Activated CD8-positive, alpha-beta memory T cell treated with anti-CD3 and anti-CD28 coated beads for 4 hours (primary cell): ENCODE data around the gene SRGAP1.

Experiments
- DNase-seq, 2 donors: peaks; one replicate each; pipeline ENCODE4 v3.0.0-alpha.2; 2020; ENCODE audit warnings: low read depth in 2 of 2

Gene SRGAP1

DNA sequence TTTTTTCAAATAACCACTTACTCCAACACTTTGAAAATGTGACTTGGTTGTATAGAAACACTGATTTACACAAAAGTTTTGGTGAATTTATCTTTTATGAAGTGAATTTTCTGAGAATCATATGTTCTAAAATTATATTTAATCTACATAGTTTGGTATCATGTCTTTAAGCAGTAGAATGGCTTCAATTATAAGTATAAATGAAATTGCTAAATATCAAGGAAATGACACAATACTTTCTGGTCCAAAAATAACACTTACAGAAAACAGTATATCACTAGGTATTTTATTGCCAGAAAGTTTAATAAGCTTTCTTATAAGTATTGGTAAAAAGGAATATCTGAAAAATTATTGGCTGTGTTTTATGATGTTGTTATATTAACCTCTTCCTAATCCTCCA, 90.9 kb downstream of the SRGAP1 start:
- DNase-seq = no peak

DNA sequence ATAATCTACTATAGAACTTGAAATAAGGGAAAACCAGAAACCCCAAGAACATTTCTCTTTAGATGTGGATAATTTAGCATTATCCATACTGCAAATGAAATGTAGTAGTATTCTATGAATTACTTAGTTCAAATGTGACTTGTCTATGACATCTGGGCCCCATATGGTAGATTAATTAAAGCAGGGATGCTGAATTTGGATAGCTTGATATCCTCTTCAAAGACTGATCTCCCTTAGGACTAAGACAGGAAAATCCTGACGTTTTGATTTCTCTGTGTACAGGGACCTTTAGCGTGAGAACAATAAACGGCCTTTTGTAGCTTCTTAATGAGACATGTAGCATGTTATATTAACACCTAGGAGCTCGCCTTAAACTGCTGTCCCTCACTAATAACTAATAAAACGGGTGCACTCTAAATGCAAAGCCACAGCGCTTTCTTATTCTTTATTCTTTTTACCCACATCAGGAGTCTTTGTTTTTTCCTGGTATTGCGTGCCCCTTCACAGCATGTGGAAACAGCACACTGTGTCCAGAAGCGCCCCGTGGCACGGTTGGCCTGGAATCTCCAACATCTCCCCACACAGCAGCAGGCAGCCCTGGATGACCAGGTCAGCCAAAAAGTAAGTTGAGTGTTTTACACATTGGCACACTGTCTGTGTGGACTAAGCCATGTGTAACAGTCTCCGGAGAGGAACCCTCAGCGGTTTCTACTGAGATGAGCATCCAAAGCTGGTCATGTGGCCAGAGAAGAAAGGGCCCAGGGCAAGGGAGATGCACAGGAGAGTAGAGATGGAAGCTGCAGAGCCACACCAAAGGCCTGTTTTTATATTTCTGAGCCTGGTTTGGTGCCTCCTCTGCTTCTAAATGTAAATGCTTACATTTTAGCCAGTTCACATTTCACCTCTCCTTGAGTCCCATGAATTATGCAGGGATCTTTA, 93.1 kb downstream of the SRGAP1 start:
- DNase-seq = no peak

- DNase-seq = no peak
Observed at GRCh38 chr12:63940310-63941005, 96.0 kb downstream of the SRGAP1 start.

- no peak for DNase-seq
Observed at GRCh38 chr12:63941166-63941800, 96.8 kb downstream of the SRGAP1 start.

DNA sequence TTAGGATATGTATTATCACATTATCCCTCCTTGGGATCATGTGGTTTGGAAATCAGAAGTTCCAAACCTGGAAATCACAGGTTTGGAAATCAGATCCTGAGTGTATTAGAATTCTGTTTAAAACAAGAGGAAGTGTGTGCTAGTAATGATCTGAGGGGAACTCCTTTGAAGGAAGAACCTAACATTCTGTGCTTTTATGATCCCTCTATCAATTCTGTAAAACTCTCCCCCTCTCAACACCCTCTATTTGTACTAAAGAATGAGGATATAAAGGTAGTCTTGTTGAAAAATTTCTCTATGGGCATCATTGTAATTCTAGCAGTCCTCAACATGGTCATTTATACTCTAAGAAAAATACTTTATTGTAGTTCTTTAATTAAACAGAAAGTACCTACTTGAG, 97.4 kb downstream of the SRGAP1 start:
- no peak for DNase-seq

- no peak for DNase-seq
Observed at GRCh38 chr12:63942464-63943241, 98.2 kb downstream of the SRGAP1 start.

DNA sequence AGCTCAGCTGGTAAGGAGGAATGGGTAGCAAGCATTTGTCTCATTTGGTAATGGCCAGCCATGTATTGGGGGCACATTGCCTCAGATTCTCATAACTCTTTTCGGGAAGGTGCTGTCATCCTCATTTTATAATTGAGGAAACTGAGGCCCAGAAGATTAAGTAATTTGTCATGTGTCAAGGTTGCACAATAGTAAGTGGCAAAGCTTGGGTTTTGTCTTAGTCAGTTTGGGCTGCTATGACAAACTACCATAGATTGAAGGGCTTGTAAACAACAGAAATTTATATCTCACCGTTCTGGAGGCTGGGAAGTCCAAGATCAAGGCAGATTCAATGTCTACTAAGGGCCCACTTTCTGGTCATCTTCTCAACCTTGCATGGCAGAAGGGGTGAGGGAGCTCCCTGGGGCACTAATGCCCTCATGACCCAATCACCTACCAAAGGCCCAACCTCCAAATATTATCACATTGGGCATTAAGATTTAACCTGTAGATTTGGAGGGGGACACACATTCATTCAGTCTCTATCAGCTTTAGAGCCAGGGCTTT, 99.6 kb downstream of the SRGAP1 start:
- DNase-seq = no peak

DNA sequence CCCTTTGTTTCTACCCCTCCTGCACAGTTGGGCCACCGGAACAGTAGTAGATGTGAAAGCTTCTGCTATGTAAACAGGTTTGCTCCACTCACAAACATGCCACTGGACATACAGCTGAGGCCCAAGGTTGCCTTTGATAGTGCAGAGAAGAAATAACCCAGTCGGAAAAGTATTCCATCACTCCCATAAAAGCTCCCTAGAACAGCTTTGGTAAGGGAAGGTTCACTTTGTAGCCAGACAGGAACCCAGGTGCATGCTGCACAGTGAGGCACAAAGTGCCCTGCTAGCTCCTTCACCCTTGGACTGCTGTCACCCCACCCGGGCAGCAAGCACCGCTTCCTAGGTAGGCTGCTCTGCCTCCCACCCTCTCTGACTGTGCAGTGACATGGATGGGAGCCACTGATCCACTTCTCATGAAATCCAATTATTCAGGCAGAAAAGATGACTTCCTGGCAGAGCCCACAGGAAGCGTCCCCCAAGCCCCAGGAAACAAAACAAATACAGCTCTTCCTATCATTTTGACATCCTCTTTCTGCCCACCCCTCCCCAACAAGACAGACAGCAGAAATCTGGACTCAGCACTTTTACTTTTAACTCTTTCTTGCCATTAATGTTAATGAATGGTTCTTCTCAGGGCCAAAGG, 100.2 kb downstream of the SRGAP1 start:
- no peak for DNase-seq

DNA sequence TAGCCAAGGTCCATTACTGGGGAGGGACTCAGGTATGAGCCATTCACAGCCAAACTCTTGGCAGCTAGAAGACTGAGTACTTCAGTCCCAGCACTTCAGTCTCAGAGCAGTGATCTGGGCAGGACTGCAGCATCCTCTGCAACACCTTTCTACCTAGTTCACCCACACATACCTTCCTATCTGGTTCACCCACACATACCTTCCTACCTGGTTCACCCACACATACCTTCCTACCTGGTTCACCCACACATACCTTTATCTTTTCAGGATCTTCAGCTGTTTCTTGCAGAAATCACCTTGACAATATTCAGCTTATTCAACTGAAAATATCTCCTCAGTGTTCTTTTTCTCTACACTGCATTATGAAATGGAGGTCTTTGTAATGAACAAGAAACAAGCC, 101.3 kb downstream of the SRGAP1 start:
- DNase-seq = no peak

DNA sequence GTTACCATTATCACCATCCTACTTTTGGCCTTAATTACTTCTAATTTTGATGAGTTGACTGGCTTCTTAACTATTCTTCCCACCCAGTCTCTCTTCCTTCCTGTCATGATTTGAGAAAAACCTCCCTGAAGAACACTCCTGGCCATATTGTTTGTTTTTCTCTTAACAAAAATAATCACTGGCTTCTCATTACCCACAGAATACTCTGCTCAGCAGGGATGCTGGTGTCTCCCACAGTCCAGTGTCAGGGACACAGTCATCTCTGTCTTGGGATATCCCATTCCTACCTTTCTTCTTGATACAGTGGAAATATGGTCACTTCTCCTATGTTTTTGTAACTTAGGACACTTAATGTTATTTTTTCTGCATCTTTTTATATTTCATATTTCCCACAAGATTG, 103.7 kb downstream of the SRGAP1 start:
- DNase-seq = no peak

GRCh38 chr12:63949902-63950301, 105.4 kb downstream of the SRGAP1 start:
- no peak for DNase-seq

GRCh38 chr12:63952995-63953394, 108.5 kb downstream of the SRGAP1 start:
- DNase-seq = no peak

- no peak for DNase-seq
Observed at GRCh38 chr12:63955831-63956666, 111.5 kb downstream of the SRGAP1 start.

DNA sequence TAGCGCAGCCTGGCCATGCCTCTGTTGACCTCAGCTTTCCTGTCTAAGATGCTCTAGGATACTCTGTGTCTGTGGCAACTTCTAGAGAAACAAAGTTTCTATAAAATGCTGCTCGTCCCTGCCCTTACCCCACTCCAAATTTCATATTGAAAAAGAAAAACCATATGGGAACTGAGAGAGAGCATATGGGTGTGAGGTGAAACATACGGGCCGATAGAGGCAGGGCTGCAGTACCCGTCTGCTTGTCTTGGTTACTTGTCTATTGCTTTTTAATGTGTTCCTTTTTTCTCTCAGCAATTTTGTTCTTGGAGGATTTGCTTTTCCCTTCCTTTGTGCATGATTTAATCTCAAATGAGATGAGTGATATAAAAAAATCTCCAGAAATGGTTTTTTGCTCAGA, 113.0 kb downstream of the SRGAP1 start:
- no peak for DNase-seq

GRCh38 chr12:63958876-63959580, 114.5 kb downstream of the SRGAP1 start:
- no peak for DNase-seq

DNA sequence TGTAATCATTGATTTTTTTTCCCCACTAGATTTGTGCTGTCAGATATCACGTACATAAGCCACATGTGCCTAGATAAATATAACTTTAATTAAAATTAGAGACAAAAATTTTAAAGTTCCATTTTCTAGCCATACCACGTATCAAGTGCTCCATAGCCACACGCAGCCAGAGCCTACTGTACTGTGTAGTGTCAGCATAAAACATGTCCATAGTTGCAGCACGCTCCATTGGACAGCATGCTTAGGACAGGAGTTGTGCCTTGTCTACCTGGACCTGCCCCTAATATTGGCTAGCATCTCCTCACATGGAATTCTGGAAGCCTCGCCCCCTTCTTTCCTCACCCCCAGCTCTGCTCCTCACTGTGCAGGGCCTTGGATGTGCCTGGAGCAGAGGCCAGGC, 116.5 kb downstream of the SRGAP1 start:
- DNase-seq = no peak

- DNase-seq = no peak
Observed at GRCh38 chr12:63961543-63961942, 117.0 kb downstream of the SRGAP1 start.

DNA sequence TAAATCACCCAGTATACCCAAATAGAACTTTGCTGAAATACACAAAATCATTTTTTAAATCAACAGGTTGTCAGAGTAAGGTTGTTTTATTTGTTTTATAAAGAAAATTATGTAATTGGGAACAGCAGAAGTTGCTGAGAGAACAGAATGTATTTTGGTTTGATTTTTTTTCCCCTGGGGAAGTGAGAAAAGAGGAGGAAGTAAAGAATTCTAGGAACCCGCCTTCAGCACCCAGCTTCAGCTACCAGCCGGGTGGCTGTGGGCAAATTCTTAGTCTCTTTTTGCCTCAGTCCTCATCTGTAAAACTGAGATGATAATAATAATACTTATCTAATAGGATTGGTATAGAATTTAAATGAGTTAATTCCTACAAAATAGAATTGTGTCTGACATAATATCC, 119.4 kb downstream of the SRGAP1 start:
- no peak for DNase-seq

DNA sequence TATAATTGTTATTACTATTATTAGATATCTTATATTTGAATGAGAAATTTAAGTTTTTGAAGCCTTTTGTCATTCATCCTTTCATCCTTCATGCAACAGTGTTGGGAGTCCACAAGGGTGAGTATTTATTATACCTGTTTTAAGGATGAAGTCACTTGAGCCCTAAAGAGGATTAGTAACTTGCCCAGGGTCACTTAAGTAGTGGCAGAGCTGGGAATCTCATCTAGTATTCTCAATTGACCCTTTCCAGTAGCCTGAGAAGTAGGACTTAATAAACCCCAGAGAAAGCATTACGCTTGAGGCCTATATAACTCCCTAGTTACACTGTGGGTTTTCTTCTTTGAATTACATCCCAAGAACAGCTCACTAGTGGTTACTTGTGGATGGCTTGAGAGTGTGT, 119.8 kb downstream of the SRGAP1 start:
- no peak for DNase-seq
